Activated CD4-positive, alpha-beta T cell treated with anti-CD3 and anti-CD28 coated beads for 1 hour (primary cell): ENCODE data around the gene GPC5.
"Not testable (repeated sequence)": the region's sequence is repeated elsewhere in the genome, so short reads cannot be mapped to it uniquely, and the experiment has no call there.

Experiments
- DNase-seq: peaks from one replicate; pipeline ENCODE4 v3.0.0-alpha.2; 2020

The GPC5 gene

DNA sequence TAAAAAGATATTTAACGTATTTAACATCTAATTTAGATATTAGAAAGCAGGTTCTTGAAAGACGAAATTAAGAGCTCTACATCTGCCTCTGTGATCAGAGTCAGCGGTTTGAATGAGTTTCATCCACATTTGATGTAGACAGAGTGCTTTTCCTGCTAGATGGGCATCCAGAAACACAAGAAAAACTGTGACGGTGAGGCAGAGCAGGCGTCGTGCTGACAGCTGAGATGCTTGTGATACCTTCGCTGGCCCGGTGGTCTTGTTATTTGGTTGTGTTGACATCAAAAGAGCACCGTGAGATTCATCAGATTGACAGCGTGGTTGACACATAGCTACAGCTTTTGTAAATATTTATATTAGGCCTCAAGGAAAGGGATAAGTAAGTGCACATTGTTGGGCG is 399.1 kb downstream of the GPC5 start:
- DNase-seq, result no peak

DNA sequence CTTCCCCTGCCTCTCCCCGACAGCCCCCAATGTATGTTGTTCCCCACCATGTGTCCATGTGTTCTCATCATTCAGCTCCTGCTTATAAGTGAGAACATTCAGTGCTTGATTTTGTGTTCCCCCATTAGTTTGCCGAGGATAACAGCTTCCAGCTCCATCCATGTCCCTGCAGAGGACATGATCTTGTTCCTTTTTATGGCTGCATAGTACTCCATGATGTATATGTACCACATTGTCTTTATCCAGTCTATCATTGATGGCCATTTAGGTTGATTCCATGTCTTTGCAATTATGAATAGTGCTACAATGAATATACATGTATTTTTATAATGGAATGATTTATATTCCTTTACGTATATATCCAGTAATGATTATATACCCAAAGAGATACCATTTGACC is 399.9 kb downstream of the GPC5 start:
- not testable (repeated sequence) for DNase-seq

DNA sequence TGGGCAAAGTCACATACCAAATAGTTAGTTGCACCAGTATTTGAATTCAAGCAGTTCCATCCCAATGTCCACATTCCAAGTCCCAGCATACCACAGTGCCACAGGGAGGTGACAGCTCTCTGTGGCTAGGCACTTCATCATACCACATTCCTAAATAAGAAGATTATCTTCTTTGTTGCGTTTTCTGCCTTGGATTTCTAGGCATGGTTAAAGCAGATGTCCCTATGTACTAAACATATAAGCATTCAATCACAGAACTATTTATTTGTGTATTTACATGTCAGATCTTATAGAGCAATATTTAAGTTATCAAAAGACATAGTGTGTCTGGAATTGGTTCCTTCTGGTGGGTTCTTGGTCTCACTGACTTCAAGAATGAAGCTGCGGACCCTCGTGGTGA is 403.4 kb downstream of the GPC5 start:
- not testable (repeated sequence) for DNase-seq

DNA sequence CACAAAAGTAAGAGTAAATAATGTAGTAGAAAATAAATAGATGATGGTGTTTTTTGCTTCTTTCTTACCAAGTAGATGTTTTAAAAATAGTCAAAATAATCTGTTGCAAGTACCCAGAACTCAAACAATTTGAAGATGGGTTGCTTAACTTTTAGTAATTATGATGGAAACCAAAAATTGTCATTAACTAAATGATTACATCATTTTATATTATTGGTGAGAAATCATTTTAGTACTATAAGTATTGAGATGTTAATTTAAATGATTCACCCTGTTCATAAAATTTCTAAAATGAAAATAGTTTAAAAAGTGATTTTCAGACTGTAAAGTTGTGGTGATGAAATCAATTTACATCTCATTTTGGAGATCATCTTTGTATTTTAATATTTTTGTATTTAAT is 404.5 kb downstream of the GPC5 start:
- no peak for DNase-seq

DNA sequence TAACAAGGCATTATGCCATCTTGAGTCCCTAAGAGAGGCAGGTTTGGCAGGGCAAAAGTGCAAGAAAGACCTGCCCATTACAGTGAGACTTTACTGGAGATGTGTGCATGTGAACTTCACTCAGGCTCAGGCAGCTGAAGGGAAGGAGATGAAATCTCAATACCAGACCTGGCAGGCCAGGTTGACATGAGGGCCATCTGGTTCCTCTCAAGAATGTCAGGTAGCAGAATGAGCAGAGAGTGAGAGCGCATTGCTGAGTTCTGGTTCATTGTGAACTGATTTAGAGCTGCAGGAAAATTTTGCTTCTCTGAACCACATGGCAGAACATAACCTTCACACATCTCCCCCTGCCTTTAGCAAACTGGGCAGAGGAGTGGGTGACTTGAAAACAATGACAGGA is 406.3 kb downstream of the GPC5 start:
- no peak for DNase-seq

DNA sequence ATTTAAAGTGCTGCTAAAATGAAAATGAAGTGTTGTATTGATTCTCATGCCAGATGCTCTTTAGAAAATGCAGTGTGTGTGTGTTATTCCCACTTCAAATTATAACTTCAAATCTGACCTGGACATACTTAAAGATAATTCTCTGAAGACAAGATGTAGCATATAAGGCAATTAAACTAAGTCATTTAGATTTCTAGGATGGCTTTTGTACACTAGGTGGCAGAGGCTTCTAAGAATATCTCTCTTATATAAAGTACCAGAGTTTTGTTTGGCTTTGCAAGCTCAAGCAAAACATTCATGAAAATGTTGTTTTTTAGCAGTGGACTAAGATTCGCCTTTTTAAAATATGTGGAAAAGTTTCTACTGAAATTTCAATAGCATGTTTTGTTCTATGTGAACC is 407.2 kb downstream of the GPC5 start:
- no peak for DNase-seq

DNA sequence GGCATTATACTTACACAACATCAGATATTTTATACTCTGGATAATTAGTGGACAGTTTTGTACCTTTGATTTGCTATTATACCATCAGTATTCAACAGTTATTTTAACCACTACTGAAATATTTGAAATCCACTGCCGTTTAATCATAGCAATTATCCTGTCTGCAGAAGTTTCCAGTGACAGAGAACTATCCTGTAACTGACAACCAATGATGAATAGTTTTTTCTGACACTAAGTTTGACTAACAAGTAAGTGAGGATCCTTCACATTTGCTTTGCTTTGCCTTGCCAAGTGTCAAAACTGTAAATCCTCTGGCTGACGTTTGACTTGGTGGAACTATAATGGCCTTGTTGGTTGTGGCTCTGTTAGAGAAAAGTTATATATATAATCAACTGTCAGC is 410.7 kb downstream of the GPC5 start:
- no peak for DNase-seq

DNA sequence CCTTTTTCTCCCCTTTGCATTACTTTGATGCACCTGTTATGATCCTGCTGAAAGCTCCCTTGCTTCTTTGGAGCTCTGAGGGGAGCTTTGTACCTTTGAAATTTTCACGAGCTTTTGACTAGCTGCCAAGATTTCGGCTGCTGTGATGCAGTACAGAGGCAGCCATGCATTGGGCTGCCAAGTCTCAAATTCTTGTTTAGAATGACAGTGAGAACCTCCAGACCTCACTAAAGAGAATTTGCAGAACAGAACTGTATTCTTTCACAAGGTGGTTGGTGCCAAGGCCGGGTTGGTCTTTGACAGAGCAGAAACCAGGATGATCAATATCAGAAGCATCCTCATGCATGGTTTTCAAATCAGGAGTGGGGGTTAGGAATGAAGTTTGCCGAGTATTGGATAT is 414.8 kb downstream of the GPC5 start:
- DNase-seq, result no peak

DNA sequence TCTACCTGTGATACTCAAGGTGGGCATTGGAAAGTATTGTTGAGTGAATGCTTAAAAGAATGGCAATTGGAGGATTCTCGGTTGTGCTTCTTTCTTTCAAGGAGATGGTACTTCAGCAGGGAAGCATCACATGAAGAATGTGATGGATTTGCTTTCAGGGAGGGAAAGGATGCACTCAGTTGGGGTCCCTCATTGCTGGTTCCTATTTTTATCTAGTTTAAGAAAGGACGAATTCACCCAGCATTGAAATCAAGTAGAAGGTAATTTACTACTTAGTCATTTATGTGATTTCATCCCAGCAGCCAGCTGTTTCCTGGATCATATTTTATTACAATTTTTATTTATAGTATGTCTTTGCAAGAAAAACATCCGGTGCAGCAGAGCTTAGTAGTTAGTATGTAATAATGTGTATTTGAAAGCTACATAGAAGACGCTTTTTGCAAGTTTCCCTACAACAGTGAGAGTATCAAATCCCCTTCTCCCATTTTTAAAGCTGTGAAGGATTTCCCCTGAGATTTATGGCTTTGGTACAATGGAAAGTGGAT is 417.9 kb downstream of the GPC5 start:
- DNase-seq, result no peak

DNA sequence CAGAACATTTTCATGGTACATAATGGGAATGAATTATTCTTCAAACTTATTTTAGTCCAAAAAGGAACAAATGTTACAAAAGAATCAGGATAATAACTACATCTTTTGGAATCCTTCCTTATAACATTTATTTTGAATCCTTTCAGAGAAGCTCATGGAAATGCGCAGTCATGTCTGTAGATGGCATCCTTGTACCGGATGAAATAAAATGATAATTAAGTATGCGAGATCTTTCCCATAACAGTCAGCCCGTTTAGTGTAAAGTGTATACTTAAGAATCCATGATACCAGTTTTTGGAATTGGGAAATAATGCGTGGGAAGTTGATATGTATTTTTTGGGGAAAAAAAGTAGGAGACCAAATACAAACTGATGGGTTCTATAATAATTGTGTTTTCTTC is 418.8 kb downstream of the GPC5 start:
- no peak for DNase-seq

DNA sequence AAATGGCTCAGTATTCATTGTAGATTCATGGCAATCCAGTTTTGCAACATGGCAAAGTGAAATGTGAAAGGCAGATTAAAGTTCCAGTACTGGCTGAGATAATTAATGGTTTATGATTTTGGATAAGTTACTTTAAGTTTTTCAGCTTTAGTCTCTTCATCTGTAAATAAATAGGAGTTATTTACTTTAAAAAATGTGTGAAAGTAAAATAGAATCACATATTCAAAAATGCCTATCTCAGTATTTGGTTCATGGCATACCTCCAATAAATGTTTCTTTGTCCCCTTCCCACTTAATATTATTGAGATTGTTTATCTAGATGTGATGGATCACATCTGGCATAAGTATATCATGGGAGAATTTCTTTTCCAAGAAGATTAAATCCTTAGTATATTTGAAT is 426.0 kb downstream of the GPC5 start:
- no peak for DNase-seq

DNA sequence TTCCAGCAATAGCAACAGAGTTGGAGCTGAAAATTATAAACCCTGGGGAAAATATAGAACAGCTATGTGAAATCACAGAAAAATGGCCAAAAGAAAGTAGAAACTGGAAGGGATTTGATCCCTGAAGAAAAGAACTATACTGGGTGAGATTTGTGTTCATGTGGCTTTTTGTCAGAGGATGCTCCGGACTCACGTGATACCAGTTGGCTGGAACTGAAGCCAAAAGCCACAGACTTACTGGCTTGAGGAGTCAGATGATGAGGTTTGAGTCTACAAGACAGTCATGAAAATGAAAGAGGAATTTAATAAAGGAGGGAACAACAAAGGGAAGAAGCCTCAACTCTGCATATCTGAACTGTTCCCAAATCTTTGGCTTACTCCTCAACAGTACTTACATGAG is 427.1 kb downstream of the GPC5 start:
- DNase-seq, result no peak

DNA sequence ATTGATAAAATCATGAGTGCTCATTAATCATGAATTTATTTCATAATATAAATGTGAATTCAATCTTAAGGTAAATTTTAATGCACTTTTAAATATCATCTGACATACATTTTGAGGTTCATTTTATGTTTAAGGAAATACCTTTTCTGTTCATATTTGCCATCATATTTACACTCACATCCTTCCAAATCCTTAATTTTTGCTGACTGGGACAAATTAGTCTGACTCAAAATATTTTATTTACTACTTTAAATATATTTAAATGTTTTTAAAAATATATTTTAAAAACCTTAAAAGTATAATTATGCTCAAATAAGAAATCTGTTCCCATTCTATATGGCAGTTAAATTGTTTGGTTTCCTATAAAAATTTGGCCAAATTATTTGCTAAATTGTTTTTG is 438.1 kb downstream of the GPC5 start:
- no peak for DNase-seq

DNA sequence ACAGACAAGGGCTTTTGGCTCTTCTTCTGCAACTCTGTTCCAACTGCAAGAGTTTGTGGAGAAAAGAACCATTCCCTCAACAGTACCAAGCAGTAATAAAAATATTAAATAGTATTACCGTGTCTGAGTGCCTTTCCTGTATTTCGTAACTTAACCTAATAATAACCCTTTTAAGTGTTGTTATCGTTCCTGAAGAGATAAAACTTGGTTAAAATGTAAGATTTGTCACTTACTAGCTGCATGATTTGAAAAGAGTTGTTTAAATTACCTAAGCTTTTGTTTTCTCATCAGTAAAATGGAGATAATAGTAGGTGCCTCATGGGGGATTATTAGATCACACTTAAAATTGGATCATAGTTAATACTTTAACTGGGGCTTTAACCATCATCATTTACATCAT is 447.2 kb downstream of the GPC5 start:
- no peak for DNase-seq

DNA sequence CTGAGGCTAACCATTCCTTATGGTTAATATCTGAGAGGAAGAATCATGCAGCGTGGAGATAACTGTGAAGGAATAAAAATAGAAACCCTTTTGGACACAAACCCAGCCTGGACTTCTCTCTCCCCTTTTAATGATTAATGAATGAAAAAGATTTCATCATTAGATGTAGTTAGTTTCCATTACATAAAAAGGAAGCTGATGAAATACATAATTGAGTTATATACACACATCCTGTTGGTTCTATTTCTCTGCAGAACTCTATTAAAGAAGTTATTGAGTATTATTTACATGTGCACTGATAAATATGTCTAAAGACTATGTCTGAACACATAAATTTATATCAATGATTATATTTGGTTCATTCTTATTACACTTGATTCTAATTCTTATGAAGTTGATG is 465.3 kb downstream of the GPC5 start:
- DNase-seq, result no peak

DNA sequence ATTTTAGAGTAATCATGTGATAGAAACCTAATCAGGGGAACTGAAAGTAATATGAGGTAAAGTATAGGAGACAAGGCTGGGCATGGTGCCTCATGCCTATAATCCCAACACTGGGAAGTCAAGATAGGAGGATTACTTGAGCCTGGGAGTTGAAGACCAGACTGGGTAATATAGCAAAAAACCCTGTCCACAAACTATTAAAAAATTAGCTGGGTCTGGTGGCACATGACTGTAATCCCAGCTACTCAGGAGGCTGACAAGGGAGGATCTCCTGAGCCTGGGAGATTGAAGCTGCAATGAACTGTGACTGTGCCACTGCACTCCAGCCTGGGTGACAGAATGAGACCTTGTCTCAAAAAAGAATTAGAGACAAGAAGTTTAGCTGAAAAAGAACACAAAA is 469.9 kb downstream of the GPC5 start:
- DNase-seq, result no peak

DNA sequence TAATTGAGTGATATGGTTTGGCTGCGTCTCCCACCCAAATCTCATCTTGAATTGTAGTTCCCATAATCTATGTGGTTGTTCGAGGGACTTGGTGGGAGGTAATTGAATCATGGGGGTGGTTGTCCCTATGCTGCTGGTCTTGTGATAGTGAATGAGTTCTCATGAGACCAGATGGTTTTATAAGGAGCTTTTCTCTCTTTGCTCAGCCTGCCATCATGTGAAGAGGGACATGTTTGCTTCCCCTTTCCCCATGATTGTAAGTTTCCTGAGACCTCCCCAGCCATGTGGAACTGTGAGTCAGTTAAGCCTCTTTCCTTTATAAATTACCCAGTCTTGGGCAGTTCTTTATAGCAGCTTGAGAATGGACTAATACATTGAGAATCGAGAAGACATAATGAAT is 480.1 kb downstream of the GPC5 start:
- DNase-seq, result no peak

DNA sequence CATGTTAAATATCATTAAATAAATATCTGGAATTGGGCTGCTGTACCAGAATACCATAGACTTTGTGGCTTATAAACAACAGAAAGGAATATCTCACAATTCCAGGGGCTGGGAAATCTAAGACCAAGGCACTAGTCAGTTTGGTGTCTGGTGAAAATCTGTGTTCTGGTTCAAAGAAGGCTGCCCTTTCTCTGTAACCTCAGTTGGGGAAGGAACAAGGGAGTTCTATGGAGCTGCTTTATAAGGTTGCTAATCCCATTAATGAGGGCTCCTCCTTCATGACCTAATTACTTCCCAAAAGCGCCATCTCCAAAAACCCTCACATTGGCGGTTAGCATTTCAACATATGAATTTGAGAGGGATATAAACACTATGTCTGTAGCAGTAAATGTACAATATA is 480.9 kb downstream of the GPC5 start:
- no peak for DNase-seq

DNA sequence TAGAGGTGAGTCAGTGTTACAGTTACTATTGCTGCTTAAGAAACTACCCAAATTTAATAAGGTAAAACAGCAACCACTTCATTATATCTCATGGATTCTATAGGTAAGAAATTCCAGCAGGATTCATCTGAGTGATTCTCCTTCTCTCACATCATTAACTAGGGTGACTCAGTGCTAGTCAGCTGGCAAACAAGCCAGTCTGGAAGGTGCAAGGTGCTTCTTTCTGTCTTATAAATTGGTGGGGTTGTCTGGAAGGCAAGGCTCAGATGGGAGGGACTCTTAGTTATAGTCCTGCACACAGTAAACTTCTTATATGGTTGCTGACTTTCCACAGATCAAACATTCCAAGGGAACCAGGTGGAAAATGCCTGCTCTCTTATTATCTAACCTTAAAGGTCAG is 484.5 kb downstream of the GPC5 start:
- no peak for DNase-seq

DNA sequence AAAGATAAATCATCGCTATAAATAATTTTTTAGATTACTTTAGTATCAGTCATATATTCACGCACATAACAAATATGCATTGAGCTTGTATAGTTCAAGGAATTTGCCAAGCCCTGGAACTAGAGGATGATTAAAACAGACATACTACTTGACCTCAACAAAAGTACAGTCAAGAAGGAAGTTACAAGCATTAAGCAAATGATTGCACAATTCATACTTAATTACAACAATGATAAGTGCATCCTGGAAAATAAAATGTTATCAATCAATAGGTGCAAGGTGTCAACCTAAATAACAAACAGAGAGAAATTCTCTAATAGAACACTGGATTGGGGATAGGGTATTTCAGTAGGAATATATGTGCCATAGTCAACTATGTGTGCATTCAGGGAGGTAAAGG is 491.2 kb downstream of the GPC5 start:
- no peak for DNase-seq

DNA sequence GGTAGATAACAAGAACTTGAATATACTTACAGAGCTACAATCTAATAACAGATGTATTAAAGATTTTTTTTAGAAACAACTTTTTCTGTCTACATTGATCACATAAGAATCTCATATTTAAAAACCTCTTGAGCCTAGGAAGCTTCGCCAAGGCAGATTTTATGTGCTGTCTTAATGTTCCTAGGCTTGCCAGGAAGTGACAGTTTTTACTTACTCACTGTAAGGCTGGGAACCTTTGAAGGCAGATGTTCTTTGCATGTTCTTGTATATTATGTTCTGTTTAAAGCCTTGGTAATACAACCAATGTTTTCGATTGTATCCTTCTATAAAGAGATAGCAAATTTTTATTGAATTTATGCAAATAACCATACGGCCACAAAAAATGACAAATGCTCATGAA is 492.7 kb downstream of the GPC5 start:
- DNase-seq, result no peak

DNA sequence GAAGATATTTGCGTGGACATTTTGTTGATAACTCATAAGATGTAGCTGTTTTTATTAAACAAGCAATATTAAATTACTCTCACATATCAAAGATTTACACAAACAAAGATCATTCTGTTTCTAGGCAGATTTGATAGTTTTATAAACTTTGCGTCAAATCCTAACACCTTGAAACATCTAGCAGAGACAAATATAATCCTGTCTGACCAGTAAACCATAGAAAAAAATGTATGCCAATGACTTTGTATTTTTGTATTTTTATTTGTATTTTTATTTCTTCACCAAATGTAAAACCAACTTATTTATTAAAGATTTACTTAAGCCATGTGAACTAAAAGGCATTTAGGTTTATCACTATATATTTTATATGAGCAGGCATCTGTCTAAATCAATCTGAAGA is 494.6 kb downstream of the GPC5 start:
- no peak for DNase-seq

DNA sequence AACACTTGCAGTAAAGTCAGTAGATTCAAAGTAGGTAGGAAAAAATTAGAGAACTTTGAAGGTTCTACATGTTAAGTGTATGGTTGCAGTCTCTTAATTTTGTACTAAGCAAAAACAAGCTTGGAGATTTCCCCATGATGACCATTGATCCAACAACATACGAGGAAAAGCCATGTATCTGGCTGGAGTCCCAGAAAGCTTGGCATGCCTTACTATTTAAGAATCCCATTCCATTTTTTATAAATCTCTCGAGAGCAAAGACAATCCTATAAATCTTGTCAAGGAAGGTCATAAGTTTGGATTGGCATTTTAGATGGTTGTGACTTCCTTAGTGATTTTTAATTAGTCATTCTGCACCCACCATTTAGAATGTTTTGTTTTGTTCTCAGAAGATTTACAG is 495.9 kb downstream of the GPC5 start:
- DNase-seq, result no peak

DNA sequence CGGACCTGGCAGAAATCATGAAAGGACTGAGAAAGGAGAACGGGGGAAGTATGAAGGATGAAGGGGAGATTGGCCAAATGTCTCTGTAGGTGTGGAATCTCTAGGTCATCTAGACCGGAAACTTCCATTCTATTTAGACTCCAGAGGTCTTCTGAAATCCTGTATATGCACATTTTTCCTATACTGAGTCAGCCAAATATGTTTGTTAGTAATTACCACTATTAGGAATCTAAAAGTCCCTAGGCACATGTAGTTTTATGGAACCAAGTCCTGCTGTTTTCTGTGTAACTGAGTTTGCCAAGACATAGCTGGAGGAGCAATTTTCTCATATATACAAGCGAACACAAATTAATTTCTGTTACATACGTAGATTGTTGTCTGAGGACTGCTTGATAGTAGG is 498.1 kb downstream of the GPC5 start:
- DNase-seq, result no peak

DNA sequence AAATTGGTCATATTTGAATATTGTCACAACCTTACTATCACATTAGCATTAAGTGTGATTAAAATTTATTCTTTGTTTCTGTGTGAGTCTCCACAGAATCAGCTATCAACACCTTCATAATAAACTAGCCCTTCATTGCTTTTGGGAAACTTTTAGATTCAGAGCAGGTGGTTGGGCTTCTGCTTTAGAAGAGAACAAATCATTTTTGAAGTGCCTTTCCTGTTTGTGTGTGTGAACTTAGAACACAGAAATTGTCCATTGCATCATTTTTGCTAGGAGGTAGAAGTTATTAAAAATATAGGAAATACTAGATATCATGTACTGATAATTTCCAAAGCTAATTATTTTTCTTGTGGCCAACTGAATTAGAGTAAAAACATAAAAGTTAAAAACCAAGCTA is 500.6 kb downstream of the GPC5 start:
- not testable (repeated sequence) for DNase-seq

DNA sequence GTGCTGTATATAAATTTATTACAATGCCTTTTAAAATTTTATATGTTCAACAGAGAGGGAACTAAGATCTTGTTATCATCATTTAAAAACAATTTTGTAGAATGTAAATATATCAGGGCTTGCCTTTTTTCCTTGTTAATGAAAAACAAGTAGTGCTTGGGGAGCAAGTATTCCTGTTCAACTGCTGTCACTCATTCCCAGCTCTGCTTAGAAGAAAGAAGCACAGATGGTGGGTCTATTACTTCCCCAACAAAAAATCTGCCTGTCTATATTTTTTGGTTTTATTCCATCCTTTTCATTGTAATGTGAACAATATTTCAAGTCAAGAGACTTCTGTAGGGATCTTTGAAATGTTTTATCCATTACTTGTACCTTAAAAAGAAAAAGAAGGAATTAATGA is 503.9 kb downstream of the GPC5 start:
- DNase-seq, result no peak
